T-helper 2 cell treated with Interferon-gamma antibody and Interleukin-4, amounts not matched to agents 100 ng/mL and 5 ng/mL, for 36 hours (primary cell): Measurements from ENCODE around the gene MBNL1. TPM values are rescaled to one million over a fixed set of nuclear protein-coding genes. Genes with fewer than 3 reads are reported as not detected.
"Not testable (repeated sequence)": the region's sequence is repeated elsewhere in the genome, so short reads cannot be mapped to it uniquely, and the experiment has no call there.

Source experiments
- intact Hi-C: fragments of 100-400 bp; cut with micrococcal nuclease; formaldehyde crosslinking; loops from one replicate; pipeline ENCODE4 v1.15.1; 2023
- total RNA-seq: library from RNA; stranded (reverse); gene quantifications from 2 replicates; pipeline ENCODE4 v1.2.3, GENCODE V29; 2022

The MBNL1 gene
- total RNA-seq, 1 donor from 2014 or later: 396 TPM

DNA sequence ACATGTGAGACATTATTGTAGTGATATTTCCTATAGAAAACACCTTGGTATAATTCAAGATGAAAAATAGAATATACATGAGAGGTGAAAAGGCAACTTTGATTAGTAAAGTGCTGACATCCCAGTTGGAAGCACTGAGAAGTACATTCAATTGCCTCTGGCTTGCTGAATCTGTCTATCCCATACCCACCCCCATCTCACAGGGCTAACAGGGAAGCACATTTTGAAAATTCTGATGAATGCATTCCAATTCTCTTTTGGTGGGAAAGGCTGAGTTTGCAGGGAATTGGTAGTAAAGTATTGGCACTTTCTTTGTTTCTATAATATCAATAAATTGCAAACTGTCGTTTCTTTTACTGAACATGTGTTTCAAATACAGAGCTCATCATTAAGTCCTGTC lies 122.9 kb downstream of the MBNL1 start:
- intact Hi-C loops: no loop called here

DNA sequence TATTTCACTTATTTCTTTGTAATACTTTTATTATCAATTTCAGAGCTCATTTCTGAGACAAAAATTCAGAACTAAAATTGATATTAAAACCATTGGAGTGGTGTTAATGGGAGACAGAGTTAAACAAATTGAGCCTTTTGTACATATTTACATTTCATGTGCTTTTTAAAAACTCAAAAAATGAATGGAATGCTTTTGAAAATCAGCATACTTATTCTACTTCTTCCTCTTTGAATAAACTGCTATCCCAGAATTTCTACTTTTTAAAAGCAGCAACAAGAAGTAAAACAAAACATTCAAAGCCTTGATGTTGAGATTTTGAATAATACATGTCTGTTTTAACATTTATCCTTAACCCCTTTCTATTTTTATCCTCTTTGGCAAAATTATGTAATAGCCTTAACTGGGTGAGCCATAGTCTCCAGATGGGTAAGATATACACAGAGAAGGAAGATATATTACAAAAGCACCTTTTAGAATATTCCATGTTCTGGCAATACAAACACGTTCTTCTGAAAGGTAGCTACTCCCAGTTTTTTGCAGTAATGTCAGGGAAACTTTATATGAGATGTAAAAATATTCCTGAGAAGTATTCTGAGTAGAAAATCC lies 123.6 kb downstream of the MBNL1 start:
- intact Hi-C loops: no loop called here

DNA sequence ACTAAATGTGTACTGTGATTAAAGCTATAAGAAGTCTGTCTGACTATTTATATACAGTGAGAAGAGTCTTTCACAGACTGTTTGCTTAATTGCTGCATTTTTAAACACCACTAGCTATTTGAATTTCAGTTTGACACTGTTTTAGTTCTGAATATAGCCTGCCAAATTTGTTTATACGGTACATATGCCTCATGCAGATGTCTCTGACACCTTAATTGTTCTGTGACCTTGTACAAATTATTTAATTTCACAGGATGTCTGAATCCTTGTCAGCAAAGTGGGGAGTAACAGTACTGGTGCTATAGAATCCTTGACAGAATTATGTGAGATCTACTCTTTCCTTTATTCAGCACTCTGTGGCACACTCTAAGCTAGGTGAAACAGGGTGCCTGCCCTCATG lies 125.5 kb downstream of the MBNL1 start:
- intact Hi-C loops: no loop called here

DNA sequence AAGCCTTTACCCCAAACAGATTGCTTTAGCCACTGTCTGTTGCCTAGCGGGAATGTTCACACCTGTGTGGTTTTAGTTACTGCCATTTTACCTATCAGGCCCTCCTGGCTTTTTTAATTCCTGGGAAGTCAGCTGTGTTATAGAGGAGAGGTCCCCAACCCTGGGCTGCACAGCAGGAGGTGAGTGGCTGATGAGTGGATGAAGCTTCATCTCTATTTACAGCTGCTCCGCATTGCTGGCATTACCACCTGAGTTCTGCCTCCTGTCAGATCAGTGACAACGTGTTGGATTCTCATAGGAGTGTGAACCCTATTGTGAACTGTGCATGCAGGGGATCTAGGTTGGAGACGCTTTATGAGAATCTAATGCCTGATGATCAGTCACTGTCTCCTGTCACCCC lies 127.0 kb downstream of the MBNL1 start:
- intact Hi-C loops: no loop called here

DNA sequence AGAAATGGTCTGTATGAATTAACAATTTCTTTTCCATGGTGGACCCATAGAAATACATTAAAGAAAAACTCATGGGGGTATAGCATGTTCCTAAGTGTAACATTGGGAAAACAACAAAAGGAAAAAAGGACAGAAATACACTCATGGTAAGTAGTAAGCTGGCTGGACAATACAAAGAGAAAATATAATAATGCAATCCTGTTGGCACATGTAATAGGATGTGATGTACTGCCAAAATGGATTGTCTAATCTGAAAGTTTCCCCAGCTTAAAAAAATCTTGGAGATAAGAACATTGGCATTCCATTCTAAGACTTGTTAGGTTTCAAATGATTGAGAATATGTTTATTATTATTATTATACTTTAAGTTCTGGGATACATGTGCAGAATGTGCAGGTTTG lies 128.1 kb downstream of the MBNL1 start:
- intact Hi-C loops: no loop called here

DNA sequence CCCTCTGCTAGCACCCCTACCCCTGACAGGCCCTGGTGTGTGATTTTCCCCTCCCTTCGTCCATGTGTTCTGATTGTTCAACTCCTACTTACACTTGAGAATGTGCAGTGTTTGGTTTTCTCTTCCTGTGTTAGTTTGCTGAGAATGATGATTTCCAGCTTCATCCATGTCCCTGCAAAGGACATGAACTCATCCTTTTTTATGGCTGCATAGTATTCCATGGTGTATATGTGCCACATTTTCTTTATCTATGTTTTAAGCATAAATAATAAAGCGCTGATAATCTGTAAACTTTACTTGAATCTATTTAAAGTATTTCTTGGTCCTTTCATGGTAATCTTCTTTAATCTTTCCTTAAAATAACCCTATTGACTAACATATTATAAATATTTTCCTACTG lies 128.6 kb downstream of the MBNL1 start:
- intact Hi-C loops: not testable (repeated sequence)

DNA sequence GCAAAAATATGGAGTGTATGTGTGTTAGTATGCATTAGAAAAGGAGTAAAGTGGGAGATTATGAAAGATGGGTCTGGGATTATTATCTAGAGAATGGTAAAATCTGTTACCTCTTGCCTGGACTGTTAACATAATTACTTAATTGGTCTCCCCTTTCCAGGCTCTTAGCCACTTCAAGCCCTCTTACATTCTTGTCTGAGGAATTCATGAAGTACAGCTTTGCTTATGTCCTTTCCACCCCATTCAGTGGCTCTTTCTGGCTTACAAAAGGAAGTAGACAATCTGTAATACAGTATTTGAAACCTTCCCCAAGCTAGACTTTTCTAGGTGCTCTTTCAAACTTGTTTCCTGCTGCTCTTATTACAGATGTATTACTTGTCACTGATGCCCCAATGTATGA lies 129.8 kb downstream of the MBNL1 start:
- intact Hi-C loops: no loop called here

DNA sequence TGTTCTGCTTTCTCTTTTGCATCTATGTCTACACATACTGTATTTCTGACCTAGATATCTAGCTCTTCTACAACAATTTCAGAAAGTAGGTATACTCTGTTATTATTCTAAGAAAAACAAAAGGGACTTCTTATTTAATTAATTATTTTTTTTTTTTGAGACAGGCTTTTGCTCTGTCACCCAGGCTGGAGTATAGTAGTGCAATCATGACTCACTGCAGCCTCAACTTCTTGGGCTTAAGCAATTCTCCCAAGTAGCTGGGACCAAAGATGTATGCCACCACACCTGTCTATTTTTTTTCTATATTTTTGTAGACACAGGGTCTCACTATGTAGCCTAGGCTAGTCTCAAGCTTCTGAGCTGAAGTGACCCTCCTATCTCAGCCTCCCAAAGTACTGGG lies 130.6 kb downstream of the MBNL1 start:
- intact Hi-C loops: no loop called here

DNA sequence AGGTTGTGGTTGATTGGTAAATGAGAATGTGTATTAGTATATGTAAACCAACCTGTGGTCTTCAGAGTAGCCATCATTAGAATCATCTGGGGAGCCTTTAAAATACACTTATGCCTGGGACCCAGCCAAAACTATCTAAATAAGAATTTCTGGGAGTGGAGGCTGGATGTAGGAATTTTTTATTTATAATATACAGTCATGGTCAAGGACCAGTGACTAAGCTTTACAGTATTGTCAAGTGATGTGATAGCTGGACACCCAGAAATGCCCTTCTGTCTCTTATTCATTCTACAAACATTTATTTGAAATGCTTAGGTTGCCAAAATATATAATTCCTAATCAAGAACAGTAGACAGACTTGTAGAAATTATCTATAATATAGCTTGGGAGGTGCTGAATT lies 132.2 kb downstream of the MBNL1 start:
- intact Hi-C loops: no loop called here

DNA sequence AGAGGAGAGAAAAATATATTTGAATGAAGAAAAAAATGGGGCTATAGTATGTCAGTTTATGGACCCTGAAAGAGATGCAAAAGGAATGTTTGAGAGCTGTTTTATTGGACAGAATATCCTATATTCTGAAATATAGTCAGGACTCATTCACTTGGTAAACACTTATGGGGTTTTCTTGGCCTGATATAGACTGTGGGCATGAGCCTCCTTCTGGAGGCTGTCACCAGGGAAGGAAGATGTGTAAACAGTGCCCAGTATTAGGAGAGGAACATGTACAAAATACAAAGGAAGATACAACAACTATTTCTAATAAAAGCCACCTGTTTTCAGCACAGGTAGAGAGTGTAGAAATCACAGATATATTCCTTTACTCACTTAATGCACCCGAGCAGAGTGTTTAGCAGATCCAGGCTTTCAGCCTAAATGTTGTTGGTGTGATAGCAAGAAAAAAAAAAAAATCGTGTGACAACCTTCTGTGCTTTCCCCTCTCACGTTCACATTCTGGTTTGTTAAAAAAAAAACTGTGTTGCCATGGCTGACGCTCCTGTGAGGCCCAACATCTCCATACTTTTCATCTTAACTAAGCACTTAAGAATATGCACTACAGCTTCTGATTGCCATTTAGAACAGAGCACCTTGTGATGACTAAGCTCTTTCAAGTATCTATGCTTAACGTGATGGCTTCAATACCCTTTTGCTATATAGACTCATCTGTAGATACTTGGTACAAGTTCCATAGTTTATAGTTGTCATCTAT lies 134.1 kb downstream of the MBNL1 start:
- intact Hi-C loops: no loop called here

DNA sequence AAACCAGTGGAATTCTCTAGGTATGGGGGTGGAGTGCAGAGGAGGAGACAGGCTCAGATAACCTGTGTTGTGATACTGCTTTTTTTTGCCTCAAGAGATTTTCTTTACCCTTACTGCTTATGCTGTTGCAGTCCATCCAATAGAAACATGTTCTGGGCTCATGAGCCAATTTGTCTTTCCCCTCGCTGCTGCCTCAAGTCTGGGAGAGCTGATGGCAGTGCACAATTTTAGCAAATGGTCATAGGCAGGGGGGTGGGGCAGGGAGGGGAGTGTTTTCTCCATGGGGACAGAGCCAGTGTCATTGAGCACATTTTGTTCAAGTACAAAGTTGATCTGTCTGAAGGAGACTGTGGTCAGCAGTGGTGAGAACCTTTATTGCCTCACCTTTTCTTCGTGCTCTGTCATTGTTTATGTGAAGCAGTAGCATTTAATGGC lies 134.9 kb downstream of the MBNL1 start:
- intact Hi-C loops: no loop called here

DNA sequence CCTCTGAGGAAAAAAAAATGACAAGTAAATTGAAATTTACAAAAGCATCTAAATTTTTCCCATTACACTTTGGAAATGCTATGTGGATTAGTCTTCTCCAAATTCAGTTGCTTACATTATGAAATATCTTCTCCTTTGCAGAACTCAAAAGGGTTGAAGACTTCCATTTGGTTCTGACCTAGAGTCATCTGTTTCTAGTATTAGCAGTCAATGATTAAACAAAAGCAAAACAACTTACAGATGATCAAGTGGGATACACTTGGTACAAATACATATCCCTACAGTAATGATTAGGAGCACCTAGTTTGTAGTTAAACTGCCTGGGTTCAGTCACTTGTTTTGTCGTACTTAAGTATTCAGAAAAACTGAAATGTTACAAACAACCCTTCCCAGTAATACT lies 136.2 kb downstream of the MBNL1 start:
- intact Hi-C loops: no loop called here

DNA sequence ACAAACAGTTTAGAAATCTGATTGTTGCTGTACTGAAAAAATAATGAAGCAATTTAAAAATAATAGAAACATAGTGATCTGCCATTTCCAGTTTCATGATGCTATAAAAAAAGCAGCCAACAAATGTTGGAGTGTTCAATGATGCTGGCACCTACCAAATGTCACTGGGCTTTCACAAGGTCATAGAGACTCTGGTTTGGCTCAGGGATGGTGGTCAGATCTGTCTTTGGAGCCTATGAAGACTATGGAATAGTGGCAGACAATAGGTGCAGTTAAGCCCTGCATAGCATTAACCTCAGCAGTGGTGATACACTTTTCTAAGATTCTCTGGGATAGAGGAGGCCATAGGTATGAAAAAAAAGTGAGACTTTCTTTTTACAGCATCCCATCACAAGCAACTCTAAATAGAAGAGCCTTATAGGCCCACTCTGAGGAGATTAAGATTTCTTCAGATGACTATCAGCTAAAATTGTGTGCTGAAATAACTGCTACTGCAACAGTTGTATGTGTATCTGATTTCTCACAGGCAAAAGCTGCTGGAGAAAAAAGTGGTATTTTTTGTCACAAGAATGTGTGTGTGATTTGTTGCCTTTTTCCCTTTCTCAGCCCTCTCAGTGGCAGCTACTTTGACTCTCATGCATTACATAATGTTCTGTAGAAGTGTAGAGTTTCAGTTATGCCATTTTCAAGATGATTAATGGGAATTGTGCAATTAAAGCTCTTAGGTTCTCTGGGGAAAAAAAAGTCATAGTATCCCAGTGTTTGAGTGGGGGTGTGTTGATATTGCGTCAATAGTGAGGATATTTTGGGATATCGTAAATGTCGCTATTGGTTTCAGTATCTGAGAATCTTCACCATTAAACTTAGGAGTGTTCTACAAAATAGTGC lies 137.4 kb downstream of the MBNL1 start:
- intact Hi-C loops: no loop called here

DNA sequence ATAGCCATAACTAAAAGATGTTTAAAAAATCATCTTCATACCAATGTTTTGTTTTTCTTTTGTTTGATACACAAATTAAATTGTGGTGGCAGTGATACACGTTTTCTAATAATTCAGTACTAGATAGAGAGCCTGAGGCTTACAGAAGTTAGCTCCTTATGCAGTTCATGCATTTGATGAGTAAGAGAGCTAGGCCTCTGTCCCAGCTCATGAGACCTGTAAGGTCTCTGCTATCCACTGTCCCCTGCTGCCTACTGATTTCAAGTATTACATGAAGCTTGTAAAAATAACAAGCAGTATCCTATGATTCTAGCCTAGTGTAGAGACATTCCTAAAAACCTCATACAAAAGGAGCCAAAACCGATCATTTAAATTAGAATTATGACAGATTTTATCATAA lies 144.5 kb downstream of the MBNL1 start:
- intact Hi-C loops: no loop called here

DNA sequence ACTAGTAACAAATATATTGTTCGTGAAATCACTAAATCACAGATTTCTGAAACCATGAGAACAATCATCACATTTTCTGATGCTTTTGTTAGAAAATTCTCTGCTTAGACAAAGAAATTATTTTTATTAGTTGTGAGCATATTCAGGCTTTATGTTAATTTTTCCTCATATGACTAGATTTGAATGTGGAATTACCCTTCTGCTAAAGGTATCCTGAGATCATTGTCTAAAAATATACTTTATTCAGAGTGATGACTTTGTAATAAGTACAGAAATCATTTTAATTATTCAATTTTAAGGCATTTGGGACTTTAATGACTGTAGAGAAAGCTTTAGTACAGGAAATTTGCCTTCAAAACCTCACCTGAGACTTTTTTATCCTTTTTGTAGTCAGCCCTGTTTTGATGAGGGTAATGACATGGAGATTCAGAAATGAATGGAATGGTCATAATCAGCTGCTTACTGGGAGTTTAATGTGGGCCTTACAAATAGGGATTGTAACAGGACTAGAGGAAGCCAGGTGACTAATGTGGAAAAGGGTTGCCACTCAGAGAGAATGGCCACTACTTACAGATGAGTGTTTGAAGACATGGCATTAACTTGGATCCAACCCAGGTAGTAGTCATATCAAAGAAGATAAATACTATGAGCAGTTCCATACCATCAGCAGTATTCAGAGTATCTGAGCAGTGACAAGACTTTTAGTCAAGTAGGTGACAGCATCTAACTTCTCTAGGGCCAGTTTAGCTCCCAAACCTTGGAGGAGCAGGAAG lies 148.3 kb downstream of the MBNL1 start:
- intact Hi-C loops: no loop called here

DNA sequence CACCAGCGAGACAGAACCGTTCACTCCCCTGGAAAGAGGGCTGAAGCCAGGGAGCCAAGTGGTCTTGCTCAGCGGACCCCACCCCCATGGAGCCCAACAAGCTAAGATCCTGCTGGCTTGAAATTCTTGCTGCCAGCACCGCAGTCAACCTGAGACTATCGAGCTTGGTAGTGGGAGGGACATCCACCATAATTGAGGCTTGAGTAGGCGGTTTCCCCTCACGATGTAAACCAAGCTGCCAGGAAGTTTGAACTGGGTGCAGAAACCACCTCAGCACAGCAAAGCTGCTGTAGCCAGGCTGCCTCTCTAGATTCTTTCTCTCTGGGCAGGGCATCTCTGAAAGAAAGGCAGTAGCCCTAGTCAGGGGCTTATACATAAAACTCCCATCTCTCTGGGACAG lies 151.0 kb downstream of the MBNL1 start:
- intact Hi-C loops: no loop called here

DNA sequence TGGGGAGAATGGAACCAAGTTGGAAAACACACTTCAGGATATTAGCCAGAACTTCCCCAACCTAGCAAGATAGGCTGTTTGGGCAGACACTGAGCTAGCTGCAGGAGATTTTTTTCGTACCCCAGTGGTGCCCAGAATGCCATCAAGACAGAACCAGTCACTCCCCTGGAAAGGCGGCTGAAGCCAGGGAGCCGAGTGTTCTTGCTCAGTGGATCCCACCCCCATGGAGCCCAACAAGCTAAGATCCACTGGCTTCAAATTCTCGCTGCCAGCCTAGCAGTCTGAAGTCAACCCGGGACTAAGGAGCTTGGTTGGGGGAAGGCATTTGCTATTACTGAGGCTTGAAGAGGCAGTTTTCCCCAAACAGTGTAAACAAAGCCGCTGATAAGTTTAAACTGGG lies 152.4 kb downstream of the MBNL1 start:
- intact Hi-C loops: no loop called here

DNA sequence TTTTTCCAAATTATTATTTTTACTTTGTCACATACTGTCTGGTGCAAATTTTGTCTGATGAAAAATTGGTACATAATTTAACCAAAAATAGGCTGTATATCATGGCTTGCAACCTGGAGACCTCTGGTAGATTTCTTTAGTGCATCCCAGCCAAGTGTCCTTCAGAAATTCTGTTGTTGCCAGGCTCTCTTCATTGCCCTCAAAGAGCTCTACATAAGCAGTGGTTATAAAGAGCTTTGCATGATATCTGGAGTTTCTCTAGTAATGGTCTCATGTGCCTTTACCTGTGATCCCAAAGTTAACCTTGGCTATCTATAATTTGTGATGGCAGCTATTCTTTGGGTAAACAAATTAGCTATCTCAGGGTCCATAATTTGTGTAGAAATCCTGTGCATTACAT lies 157.7 kb downstream of the MBNL1 start:
- intact Hi-C loops: no loop called here

DNA sequence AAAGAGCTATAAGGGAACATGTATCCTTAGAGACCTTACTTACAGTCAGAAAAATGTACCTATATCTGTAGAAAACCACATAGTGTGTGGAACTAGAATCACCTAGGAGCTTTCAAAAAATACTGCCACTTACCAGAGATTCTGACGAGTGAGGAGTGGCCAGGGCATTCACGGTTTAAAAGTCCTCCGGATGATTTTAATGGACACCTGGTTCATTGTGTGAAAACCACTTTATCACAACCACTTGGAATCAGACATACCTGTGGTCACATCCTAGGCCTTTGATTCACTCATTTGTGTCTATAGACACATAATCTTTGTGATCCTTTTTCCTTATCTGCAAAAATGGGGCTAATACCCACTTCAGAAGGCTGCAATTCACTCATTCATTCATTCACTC lies 159.8 kb downstream of the MBNL1 start:
- intact Hi-C loops: no loop called here

DNA sequence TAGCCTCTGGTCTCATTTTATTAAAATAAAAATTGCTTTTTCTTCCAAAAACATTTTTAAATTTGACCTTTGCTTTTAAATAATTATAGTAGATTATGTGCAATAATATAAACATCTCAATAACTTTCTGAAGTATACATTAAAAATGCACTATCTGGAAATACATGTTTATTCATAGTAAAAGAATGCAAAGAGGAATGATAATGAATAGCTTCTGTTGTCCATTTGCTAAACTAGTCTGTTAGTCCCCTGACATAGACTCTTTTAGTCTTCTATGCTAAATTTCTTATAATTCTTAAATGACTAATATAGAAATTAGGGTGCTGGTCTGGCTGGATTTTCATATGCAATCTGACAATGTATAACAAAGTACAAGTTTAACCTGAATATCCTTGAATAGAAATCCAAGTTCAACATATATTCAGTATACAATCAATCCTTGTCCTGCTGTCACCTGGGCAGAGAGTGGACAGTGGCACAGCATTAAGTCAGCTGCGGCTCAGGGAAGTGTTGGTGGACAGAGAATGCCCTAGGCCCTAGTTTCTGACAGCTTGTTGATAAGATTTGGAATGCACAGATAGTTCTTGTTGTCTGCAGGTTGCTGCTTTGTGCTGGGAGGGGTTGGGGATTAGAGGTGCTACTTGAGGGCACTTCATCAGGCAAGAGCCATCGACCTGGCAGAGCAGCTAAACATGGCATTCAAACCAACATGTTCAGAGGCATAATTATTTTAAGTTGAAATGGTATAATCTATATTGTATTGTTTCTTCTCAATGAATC lies 161.7 kb downstream of the MBNL1 start:
- intact Hi-C loops: no loop called here

DNA sequence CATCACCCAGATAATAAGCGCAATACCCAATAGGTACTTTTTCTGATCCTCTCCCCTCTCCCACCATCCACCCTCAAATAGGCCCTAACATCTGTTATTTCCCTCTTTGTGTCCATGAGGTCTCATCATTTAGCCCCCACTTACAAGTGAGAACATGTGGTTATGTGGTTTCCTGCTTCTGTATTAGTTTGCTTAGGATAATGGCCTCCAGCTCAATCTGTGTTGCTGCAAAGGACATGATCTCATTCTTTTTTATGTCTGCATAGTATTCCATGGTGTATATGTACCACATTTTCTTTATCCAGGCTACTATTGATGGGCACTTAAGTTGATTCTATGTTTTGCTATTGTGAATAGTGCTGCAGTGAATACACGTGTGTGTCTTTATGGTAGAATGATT lies 165.4 kb downstream of the MBNL1 start:
- intact Hi-C loops: no loop called here
